IMR-90 (cell line): ENCODE data around the gene SUPV3L1.

Experiments used
- CEBPB ChIP-seq: IDR thresholded peaks from 2 replicates; pipeline ENCODE4 v1.6.1; 2012; ENCODE audit warnings: low read depth, low read length, improper control_type of control experiment
- POLR2A ChIP-seq: IDR thresholded peaks from 2 replicates; pipeline ENCODE4 v1.6.1; 2012; ENCODE audit warnings: mild to moderate bottlenecking, low read depth, low read length
- RCOR1 ChIP-seq: IDR thresholded peaks from 2 replicates; pipeline ENCODE4 v1.6.1; 2012; ENCODE audit warnings: mild to moderate bottlenecking, low read length, improper control_type of control experiment; ENCODE audit not compliant: insufficient replicate concordance
- USF2 ChIP-seq: fragments of 150-350 bp; IDR thresholded peaks from 2 replicates; pipeline ENCODE4 v1.6.1; 2017; ENCODE audit warnings: mild to moderate bottlenecking, antibody characterized with exemption, low read length, low read depth
- TF ChIP-seq, protein P1 (sequence below): conservative IDR thresholded peaks from 2 replicates; pipeline ENCODE4 v1.5.1; 2012; ENCODE audit warnings: mild to moderate bottlenecking, low read depth, low read length, improper control_type of control experiment

GRCh38 chr10:69182005-69182404 is 2.0 kb downstream of the SUPV3L1 start:
- TF ChIP-seq, protein P1, sequence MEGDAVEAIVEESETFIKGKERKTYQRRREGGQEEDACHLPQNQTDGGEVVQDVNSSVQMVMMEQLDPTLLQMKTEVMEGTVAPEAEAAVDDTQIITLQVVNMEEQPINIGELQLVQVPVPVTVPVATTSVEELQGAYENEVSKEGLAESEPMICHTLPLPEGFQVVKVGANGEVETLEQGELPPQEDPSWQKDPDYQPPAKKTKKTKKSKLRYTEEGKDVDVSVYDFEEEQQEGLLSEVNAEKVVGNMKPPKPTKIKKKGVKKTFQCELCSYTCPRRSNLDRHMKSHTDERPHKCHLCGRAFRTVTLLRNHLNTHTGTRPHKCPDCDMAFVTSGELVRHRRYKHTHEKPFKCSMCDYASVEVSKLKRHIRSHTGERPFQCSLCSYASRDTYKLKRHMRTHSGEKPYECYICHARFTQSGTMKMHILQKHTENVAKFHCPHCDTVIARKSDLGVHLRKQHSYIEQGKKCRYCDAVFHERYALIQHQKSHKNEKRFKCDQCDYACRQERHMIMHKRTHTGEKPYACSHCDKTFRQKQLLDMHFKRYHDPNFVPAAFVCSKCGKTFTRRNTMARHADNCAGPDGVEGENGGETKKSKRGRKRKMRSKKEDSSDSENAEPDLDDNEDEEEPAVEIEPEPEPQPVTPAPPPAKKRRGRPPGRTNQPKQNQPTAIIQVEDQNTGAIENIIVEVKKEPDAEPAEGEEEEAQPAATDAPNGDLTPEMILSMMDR: no peak
- no peak for TF ChIP-seq USF2
- no peak for TF ChIP-seq POLR2A
- TF ChIP-seq RCOR1: no peak
- no peak for TF ChIP-seq CEBPB
